Activated CD4-positive, alpha-beta T cell treated with anti-CD3 and anti-CD28 coated beads, Interleukin-2, amount 50 U/mL, for 24 hours (primary cell): Measurements from ENCODE around the gene ARFGAP1.

ENCODE experiments used
- DNase-seq, 2 donors: peaks; one replicate each; pipeline ENCODE4 v3.0.0-alpha.2; 2020; ENCODE audit warnings: low read depth in 1 of 2, low spot score in 1 of 2

ARFGAP1 gene

DNA sequence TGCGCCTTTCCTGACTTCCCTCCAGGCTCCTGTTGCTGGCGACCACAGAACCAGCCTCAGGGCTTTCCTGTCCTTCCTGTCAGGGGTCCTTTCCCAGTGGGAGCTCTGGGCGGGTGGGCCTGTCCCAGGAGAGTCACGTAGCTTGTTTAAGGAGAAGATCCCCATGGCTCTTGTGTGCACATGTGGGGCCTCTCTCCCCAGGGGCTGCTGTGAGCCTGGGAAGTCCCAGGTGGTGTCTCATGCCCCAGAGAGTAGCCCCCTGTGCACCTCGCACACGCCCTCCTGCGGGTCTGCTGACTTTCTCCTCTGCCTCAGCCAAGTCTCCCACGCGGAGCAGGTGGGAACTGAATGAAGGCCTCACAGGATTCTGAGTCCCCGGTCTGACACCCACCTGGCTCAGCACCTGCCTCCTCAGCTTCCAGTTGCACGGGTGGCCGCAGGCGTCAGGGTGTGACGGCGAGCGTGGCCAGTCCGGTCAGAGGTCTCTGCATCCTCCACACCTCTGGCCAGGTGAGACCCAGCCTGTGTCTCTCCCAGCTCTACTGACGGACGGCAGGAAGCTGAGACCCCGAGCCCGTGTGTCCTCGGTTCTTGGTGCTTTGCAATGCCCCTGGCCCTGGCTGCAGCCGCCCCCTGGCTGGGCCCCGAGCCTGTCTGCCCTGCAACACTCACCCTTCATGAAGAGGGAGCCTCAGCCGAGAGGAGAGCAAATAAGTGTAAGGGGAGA is 12.7 kb upstream of the ARFGAP1 start:
- DNase-seq = no peak

- no peak for DNase-seq
These were observed 12.1 kb upstream of the ARFGAP1 start for GRCh38 chr20:63260521-63260920.

DNA sequence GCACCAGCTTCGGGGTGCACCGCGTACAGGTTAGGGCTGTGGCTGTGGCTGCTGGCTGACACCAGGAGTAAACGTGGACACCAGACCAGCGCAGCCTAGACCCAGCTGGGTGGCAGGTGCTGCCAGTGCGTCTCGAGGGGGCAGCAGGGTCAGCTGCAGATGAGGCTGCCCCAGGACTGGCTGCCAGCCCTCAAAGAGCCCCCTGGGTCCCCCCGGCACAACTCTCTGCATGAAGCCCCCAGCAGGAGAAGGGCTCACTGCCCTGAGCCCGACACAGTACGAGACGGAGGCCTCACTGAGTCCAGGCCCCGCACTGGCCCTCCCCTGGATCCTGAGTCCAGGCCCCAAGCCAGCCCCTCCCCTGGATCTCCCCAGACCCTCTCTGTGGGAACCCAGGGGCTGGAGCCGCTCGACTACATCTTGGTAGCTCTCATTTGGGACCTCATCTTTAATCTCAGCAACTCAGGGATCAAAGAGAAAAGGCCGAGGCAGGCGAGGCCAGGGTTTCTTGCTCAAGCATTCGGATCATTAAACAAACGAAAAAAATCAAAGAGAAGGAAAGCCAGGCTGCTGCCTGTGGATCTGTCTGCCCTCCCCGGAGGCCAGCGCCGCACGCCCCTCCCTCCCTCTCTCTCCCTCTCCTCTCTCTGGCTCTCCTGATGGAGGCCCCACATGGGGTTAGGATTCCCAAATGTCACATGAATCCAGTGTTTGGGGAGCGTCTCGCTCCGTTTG is 11.4 kb upstream of the ARFGAP1 start:
- DNase-seq = no peak

DNA sequence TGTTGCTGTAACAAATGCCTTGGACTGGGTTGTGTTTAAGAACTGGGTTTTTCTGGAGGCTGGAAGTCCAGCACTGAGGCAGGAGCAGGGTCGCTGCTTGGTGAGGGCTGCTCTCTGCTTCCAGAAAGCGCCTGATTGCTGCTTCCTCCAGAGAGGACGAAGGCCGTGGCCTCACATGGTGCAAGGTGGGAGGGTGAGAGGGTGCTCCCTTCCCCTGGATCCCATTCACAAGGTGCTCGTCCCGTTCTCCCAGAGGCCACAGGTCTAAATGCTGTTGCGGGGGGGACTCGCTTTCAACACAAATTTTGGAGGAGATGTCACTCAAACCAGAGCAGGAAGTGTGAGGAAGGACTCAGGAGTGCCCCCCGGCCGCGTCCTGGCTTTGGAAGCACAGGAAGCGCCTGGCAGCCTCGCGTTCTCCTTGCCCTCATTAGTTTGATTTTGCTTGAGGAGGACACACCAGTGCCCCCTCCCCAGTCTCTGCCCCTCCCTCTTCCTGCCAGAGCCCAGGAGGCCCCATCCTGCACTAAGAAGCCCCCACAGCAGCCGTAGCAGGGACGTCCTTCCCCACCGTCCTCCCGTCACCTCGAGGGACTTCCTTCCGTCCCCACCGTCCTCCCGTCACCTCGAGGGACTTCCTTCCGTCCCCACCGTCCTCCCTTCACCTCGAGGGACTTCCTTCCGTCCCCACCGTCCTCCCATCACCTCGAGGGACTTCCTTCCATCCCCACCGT is 10.7 kb upstream of the ARFGAP1 start:
- DNase-seq = no peak

- DNase-seq = no peak
These were observed 9.8 kb upstream of the ARFGAP1 start for GRCh38 chr20:63262836-63263235.

DNA sequence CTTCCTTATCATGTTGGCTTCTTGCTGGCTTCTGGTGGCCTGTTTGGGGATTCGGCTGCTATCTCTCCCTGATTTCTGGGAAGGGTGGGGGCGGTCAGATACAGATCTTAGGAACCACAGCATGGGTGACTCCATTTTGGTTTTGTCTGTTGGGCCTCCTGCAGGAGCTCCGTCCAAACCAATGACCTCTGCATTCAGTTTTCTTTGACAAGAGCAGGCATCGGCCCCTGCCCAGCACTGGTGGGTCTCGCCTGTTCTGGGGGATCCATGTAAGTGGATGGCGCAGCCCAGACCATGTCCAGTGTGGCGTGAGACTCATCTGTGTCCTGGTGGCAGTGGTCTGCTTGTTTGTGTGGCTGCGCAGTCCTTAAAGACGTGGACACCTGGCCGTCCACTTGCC is 8.6 kb upstream of the ARFGAP1 start:
- DNase-seq = no peak

GRCh38 chr20:63264519-63264918 is 8.1 kb upstream of the ARFGAP1 start:
- no peak for DNase-seq

DNA sequence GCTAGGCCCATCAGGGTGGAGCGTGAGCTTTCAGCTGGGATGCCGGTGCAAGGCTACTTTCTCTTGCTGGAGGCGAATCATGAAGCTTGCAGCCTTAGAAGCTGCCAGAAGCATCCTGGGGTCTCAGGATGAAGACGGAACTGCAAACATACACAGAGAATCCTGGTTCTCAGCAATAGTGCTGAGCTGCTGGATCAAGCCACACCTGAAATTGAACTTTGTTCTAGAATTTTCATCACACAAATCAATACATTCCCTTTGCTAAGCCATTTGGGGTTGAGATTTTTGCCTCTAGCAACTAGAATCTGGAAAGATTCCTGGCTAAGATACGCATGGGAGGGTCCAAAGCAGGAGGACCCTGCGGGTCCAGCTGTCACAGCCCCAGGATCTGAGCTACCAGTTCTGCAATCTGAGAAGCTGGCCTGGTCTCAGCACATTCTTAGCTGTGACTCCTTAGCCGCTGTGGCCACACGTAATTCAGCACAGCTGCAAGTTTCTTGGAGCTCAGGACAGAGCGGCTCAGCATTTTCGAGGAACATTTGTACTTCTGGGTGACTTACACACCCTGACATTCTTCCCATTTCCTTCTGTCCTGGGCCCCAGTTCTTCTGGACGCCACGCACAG is 6.6 kb upstream of the ARFGAP1 start:
- no peak for DNase-seq

- no peak for DNase-seq
These were observed 4.9 kb upstream of the ARFGAP1 start for GRCh38 chr20:63267691-63268090.

DNA sequence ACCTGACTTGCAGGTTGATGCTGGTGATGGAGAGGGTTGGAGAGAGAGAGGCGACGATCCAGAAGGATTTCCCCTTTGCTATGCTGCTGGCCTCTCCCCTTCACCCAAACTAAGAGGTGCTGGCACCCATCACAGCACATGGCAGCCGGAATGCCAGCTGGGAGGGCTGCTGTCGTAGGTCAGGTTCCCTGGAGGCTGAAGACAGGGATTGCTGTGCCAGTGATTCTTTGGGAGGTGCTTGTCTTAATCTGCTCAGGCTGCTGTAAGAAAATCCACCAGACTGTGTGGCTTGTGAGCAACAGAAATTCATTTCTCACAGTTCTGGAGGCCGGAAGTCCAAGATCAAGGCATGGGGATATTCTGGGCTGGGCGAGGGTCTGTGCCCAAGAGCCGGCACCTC is 4.4 kb upstream of the ARFGAP1 start:
- DNase-seq = no peak

GRCh38 chr20:63268671-63269439 is 3.8 kb upstream of the ARFGAP1 start:
- no peak for DNase-seq

GRCh38 chr20:63269724-63270123 is 2.9 kb upstream of the ARFGAP1 start:
- no peak for DNase-seq

GRCh38 chr20:63270606-63271325 is 1.8 kb upstream of the ARFGAP1 start:
- DNase-seq = no peak

DNA sequence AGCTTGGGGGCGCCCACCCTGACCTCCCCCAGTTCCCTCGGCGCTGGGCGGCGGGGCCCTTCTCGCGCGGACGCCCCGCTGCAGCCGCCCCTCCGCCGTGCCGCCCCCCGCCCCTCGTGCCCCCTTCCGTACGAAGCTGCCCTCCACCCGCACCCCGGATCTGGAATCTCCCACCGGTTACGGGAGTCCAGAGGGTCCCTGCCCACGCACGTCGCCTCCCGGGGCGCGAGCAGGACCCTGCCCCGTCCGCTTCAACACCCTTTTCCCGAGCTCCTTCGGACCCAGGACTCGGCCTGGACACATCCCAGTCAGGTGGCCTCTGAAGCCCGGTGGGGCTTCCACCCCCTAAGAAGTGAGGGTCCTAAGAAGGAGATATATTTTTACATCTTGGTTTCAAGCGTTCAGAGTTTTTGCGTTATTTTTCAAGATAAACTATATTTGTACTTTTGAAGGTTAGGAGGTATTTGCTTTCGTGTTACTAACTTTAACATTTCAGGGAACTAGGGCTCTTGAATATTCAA is 506 bp downstream of the ARFGAP1 start:
- DNase-seq = no peak

- DNase-seq = no peak
These were observed 1.2 kb downstream of the ARFGAP1 start for GRCh38 chr20:63273635-63274380.

DNA sequence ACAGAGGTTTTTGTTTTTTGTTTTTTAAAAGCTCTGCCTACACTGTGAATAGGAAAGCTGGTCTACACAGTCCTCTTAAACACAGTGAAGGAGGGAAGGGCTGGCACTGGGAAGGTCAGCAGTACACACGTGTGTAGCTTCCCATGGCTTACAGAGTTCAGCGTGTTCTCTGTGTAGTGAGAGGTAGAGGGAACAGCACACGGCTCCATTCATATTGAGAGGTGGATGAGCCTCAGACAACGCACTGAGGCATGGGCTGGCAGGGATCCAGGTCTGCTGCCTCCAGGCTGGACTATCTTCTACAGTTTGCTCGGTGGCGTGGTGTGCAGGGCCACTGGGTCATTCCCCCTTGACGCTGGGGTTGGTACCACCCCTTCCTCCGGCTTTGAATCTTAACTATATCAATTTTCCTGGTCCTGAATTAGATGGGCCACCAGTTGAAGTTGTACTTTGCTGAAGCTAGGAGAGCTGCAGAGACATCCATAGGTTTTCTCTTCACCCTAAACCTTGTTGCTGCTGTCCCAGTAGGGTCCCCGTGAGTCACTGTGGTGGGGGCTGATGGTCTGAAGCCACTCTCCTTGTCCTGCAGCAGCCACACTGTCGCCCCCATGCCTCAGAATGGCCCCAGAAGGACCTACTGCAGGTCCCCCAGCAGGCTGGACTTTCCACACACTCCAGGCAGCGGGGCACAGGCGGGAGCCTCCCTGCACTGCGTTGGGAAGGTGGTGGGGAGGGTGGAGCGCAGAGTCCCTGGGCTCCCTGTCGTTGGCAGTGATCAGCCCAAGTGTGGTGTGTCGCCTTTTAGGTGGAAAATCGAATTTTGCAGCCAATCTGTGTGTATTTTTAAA is 2.0 kb downstream of the ARFGAP1 start:
- DNase-seq = no peak

GRCh38 chr20:63275825-63276224 is 3.2 kb downstream of the ARFGAP1 start:
- DNase-seq = no peak

GRCh38 chr20:63276956-63277355 is 4.3 kb downstream of the ARFGAP1 start:
- DNase-seq = no peak
